ENCODE data around the gene GAS6.

- TF ChIP-seq CTCF (IDR thresholded peaks at IDR 0.05) = no peak
- no peak for TF ChIP-seq POLR2AphosphoS5 (IDR thresholded peaks at IDR 0.05)
These were observed 10.2 kb downstream of the GAS6 start for GRCh38 chr13:113853518-113854237.

All from upper lobe of left lung (tissue), 4 donors.